Stimulated activated naive CD8-positive, alpha-beta T cell treated with anti-CD3 and anti-CD28 coated beads, Interleukin-15, Interleukin-2, amounts not matched to agents 100 ng/mL and 50 ng/mL, for 24 hours (primary cell): ENCODE data around the gene MYO1A.
A peak's percentile ranks its signal among the peaks of the same experiment; 100 is the strongest.

Experiments used
- H3K27ac Mint-ChIP-seq: one replicate; pipeline ENCODE4 v1.8.0; 2021; ENCODE audit warnings: mild to moderate bottlenecking, mixed read lengths
- H3K27me3 Mint-ChIP-seq: one replicate; pipeline ENCODE4 v1.8.0; 2021; ENCODE audit warnings: mixed read lengths
- H3K36me3 Mint-ChIP-seq: one replicate; pipeline ENCODE4 v1.8.0; 2021; ENCODE audit warnings: low read depth, mixed read lengths
- H3K4me1 Mint-ChIP-seq: one replicate; pipeline ENCODE4 v1.8.0; 2021; ENCODE audit warnings: low read depth, mixed read lengths
- H3K4me3 Mint-ChIP-seq: one replicate; pipeline ENCODE4 v1.8.0; 2021; ENCODE audit warnings: mild to moderate bottlenecking, mixed read lengths
- H3K9me3 Mint-ChIP-seq: one replicate; pipeline ENCODE4 v1.8.0; 2021; ENCODE audit warnings: mixed read lengths

The MYO1A gene

DNA sequence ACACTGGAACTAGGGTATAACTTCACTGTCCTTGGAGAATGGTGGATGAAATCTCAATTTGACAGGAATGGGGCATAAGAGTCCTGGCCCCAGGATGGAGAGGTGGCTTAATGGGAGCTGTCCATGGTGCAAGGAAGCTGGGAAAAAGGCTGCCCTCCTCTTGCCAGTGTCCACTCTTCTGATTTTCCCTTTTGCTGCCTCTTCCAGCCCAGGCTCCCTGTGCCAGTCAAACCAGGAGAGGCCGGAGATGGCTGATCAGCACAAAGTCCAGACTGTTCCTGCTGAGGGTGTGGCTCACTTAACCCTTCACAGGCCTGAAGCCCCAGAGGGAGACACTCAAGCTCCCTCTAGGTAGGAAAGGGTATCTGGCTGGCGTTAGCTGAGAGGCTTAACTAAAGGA lies at the start of gene MYO1A:
Gene MYO1A, minus strand, starts transcription at position 240 of the 400 bp plus-strand sequence. CDS start 1,806 bp downstream, outside the sequence.
- Mint-ChIP-seq H3K27ac (no peak within 1 kb of the TSS), H3K36me3 (peaks cover 16% of the 10 kb centered on the region), H3K4me1 (peaks cover 52% of the 10 kb centered on the region), H3K9me3 (no peaks in the 10 kb centered on the region), H3K27me3 (peaks cover 4% of the 10 kb centered on the region), H3K4me3 (no peak within 1 kb of the TSS)

DNA sequence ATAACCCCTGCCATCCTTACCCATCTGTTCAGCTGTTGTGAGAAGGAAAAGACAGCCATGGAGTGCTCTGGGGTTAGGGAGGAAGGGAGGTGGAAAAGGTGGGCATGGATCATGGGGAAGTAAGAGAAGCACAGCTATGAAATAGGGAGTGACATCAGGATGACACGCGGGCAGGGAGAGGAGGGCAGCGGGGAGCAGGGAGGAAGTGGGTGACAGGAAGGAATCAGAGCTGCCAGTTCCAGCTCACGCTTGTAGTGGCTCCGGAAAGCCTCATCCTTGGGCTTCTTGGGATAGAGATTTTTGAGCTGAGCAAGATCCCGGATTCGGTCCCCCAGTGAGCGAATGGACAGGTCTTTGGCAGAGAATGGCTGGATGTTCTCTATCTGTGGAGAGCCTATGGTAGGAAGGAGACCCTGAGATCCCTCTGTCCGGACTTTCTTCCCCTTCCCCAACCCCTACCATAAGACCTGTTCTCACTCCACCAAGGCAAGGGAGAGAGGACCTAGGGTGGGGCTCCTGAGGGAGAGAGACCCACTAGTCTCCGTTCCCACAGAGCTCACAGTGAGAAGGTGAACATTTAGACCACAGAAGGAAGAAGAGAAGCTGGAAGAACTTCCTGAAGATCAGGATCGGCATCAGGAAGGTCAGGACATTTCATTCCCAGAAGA lies 49.3 kb upstream of the MYO1A start:
- peaks cover 51% of the 10 kb centered on the region for H3K4me1 Mint-ChIP-seq
- peaks cover 74% of the 10 kb centered on the region for H3K36me3 Mint-ChIP-seq
- H3K27ac Mint-ChIP-seq, result peak overlapping the region; percentile 49
- H3K4me3 Mint-ChIP-seq, result no peak overlapping the region
- H3K9me3 Mint-ChIP-seq, result no peaks in the 10 kb centered on the region
- no peaks in the 10 kb centered on the region for H3K27me3 Mint-ChIP-seq

DNA sequence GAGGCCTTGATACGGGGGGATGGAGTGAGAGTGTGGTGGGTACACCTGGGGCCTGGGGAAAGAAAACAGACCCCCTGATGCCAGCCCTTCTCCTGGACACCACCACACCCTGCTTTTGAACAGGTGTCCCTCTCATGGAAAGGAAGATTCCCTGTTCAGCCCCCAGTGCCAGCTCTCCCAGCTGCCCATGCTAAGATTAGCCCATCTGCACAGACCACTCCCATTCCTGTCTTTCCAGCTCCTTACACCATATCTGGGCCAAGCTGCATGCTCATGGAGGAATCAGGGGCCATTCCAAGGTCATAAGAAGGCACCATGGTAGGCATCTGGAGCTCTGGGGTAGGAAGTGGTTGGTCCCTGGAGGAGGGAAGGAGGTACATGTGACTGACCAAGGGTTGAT lies 48.6 kb upstream of the MYO1A start:
- Mint-ChIP-seq H3K27me3 (no peaks in the 10 kb centered on the region), H3K36me3 (peaks cover 72% of the 10 kb centered on the region), H3K27ac (peak overlapping the region; percentile 49)

DNA sequence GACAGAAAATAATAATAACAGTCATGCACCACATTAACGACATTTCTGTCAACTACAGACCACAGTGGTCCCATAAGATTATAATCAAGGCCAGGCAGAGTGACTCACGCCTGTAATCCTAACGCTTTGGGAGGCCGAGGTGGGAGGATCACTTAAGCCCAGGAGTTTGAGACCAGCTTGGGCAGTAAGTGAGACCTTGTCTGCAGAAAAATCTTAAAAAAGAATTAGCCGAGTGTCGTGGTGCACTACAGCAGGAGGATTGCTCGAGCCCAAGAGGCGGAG lies 47.6 kb upstream of the MYO1A start:
- H3K9me3 Mint-ChIP-seq, result no peaks in the 10 kb centered on the region
- peaks cover 55% of the 10 kb centered on the region for H3K4me1 Mint-ChIP-seq
- H3K27ac Mint-ChIP-seq, result peak overlapping the region; percentile 68
- H3K27me3 Mint-ChIP-seq, result no peaks in the 10 kb centered on the region
- H3K4me3 Mint-ChIP-seq, result no peak overlapping the region
- peaks cover 80% of the 10 kb centered on the region for H3K36me3 Mint-ChIP-seq

More for the DNA sequence above, 48.6 kb upstream of the MYO1A start:
- no peaks in the 10 kb centered on the region for H3K9me3 Mint-ChIP-seq
- H3K4me1 Mint-ChIP-seq, result peaks cover 51% of the 10 kb centered on the region
- no peak overlapping the region for H3K4me3 Mint-ChIP-seq

DNA sequence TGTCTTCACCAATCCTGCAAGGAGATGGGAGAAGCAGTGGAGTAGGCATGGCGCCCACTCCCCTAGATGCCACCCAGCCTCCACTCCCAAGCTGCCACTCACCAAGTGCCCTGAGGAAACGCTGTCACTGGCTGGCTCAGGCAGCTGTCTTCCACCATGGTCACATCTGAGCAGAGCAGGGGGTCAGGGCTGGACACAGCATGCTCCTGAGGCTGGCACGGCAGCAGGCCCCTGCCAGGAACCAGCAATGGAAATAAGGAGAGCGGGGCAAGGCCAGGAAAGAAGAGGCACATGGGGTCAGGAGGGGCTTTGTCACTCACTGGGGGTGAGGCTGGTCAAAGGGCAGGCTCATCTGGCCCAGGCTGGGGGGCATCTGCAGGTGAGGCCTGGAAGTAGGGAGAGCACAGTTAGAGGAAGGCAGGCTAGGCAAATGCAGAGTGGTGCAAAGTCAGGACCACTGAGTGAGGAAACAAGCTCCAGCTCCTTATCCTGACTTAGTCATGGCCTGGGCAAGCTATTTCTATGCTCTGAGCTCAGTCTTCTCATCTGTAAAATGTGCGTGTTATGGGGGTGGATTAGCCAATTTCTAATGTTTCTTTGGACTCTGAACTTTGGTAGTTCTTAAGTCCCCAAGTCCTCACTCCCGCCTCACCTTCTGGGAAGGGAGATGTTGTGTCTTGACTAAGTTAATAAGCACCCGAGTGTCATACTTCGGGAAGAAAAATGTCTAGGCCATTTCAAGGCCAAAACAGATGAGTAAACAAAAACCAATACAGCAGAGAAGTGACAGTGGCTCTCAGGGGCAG lies 47.0 kb upstream of the MYO1A start:
- H3K4me3 Mint-ChIP-seq, result no peak overlapping the region
- no peaks in the 10 kb centered on the region for H3K9me3 Mint-ChIP-seq
- H3K27ac Mint-ChIP-seq, result peak overlapping the region; percentile 71
- peaks cover 78% of the 10 kb centered on the region for H3K36me3 Mint-ChIP-seq
- H3K4me1 Mint-ChIP-seq, result peaks cover 55% of the 10 kb centered on the region
- H3K27me3 Mint-ChIP-seq, result no peaks in the 10 kb centered on the region

DNA sequence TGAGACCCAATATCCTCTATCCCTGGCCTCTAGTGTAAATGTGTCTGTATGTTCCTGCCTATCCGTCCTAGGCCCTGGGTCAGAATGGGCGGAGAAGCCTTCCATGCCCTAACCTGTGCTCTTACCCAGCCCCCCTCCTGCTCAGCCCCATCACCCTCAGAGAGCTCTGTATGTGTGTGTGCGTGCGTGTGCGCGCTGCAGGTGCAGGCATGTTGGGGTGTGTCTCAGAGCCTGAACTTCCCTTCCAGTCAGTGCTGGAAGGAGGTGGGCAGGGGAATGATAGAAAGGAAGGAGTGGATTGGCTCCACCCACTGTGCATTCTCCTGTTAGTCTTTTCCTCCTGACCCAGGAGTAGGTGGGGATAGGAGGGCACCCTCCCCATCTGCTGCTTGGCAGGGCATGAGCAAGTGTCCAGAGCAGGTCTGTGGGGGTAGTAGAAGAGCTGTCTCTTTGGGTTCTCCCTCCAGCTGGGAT lies 46.2 kb upstream of the MYO1A start:
- H3K4me3 Mint-ChIP-seq, result no peak overlapping the region
- H3K27me3 Mint-ChIP-seq, result no peaks in the 10 kb centered on the region
- H3K9me3 Mint-ChIP-seq, result no peaks in the 10 kb centered on the region
- H3K4me1 Mint-ChIP-seq, result peaks cover 58% of the 10 kb centered on the region
- peak overlapping the region; percentile 95 for H3K27ac Mint-ChIP-seq
- H3K36me3 Mint-ChIP-seq, result peaks cover 78% of the 10 kb centered on the region

DNA sequence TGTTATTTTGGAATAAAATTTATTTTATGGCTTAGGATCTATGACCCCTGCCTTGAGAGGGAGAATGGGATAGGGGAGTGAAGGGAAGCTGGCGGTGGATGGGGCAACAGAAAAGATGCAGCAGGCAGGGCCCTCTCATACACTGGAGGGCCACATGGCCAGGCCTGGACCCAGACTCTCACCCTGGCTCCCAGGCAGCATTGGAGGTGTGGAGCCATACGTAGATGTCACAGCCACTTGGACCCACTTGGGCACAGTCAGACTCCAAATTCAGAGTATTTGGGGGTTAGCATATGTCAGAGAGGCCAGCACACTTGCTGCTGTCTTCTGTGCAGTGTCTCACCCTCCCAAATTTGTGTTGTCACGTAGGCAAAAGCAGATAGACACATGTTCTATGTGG lies 45.5 kb upstream of the MYO1A start:
- Mint-ChIP-seq H3K36me3 (peaks cover 84% of the 10 kb centered on the region), H3K4me1 (peaks cover 65% of the 10 kb centered on the region), H3K9me3 (no peaks in the 10 kb centered on the region), H3K27ac (peak overlapping the region; percentile 95), H3K27me3 (no peaks in the 10 kb centered on the region), H3K4me3 (no peak overlapping the region)

DNA sequence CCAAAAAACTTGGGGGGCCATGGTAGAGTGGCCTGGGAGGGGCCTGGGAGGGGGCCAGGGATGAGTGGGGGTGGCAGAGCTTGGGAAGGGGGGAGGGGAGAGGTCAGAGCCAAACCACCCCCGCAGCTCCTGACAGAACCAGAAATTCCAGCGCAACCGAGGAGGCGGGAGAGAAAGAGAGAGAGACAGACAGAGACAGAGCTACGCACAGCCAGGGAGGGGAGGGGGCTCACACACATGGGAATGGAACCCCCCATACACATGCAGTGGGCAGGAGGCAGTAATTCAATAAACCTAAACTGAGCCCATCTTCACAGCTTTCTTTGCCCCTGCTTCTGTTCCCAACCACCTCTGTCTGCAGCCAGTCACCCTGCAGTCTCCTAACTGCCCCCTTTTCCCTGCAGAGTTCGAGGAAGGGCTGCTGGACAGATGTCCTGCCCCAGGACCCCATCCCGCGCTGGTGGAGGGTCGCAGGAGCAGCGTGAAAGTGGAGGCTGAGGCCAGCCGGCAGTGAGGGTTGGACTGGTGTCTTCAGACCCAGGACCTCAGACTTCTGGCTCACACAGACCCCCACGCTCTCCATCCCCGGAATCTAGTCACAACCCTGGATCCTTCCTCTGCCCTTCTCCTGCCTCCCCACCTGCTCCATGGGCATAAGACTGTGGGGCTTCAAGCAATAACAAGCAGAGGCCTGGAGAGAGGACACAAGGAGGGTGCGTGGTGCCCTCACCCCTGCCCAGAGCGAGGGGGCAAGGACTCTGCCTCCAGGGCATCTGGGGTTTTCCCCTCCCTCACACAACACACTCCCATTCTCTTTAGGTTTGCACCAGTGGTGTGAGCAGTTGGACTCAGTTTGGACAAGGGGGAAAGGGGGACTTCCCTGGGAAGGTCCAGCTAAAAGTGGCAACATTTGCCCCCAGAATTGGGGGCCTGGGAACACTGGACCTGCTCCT lies 44.6 kb upstream of the MYO1A start:
- Mint-ChIP-seq H3K27ac (peak overlapping the region; percentile 95), H3K27me3 (no peaks in the 10 kb centered on the region), H3K4me1 (peaks cover 67% of the 10 kb centered on the region), H3K9me3 (no peaks in the 10 kb centered on the region), H3K36me3 (peaks cover 82% of the 10 kb centered on the region), H3K4me3 (peak overlapping the region; percentile 32)

DNA sequence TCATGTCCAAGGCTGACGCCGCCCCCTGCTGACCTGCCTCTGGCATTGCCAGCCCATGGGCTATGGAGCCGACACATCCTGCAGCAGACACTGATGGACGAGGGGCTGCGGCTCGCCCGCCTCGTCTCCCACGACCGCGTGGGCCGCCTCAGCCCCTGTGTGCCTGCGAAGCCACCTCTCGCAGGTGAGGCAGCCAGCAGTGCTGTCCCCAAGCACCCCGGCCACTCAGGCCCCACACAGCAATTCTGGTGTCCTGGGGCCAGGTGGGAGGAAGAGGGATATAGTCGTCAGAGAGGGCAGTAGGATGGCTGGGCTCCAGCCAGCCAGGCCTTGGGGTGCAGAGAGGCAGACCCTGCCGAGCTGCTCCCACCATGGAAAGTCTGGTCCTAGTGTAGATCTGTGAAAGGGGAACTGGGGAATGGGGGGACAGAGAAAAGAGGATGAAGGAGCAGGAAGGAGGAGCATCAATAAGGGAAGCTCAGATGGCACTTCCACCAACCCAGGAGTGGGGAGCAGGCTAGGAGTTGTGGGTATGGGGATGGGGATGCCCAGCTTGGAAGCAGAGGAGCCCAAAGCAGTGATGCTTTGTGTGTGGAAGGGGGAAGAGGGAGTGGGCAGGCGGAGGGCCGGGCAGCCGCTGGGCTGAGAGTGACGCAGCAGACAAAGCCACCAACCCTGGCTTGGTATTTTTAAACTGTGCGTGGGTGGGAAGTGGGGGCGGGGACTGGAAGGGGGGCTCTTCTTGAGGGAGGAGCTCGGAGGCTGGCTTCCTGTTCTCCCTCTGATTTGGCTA lies 43.7 kb upstream of the MYO1A start:
- no peaks in the 10 kb centered on the region for H3K27me3 Mint-ChIP-seq
- peak overlapping the region; percentile 75 for H3K4me3 Mint-ChIP-seq
- H3K36me3 Mint-ChIP-seq, result peaks cover 73% of the 10 kb centered on the region
- peak overlapping the region; percentile 95 for H3K27ac Mint-ChIP-seq
- H3K9me3 Mint-ChIP-seq, result no peaks in the 10 kb centered on the region
- H3K4me1 Mint-ChIP-seq, result peaks cover 67% of the 10 kb centered on the region

DNA sequence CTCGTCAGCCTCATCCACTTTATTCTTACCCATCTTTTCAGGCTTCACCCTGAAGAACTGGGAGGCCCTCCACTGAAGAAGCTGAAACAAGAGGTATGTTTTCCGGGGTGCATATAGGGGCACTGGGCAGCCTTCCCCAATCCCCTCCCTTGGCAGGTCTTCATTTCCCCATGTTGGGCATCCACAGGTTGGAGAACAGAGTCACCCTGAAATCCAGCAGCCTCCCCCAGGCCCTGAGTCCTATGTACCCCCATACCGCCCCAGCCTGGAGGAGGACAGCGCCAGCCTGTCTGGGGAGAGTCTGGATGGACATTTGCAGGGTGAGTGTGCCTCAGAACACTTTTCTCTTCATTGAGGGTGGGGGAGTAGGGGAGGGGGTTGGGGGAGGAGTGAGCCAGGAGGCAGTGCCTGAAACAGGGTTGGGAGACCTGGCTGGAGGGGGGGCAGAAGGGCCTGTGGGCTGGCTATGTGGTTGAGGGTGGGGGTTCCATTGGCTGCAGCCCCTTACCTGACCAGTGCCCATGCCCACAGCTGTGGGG lies 43.0 kb upstream of the MYO1A start:
- Mint-ChIP-seq H3K27me3 (no peaks in the 10 kb centered on the region), H3K4me1 (peaks cover 70% of the 10 kb centered on the region), H3K36me3 (peaks cover 66% of the 10 kb centered on the region), H3K27ac (peak overlapping the region; percentile 95), H3K9me3 (no peaks in the 10 kb centered on the region), H3K4me3 (peak overlapping the region; percentile 75)

DNA sequence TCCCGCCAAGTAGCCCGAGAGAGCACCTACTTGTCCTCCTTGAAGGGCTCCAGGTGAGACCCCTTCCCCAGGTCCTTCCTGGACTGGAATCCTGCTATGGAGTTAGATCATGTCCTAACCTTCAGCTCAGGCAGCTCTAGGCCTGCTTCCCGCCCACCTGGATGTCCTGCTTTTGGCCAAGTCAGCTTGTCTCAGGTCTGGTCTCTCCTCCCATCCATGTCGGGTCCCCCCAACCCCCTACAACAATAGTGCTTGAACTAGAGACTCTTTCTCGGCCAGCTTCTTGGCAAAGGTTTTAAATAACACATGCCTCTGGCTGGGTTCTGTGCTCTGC lies 42.6 kb upstream of the MYO1A start:
- peaks cover 71% of the 10 kb centered on the region for H3K4me1 Mint-ChIP-seq
- peak overlapping the region; percentile 60 for H3K27ac Mint-ChIP-seq
- no peaks in the 10 kb centered on the region for H3K9me3 Mint-ChIP-seq
- no peaks in the 10 kb centered on the region for H3K27me3 Mint-ChIP-seq
- H3K4me3 Mint-ChIP-seq, result peak overlapping the region; percentile 75
- H3K36me3 Mint-ChIP-seq, result peaks cover 63% of the 10 kb centered on the region

DNA sequence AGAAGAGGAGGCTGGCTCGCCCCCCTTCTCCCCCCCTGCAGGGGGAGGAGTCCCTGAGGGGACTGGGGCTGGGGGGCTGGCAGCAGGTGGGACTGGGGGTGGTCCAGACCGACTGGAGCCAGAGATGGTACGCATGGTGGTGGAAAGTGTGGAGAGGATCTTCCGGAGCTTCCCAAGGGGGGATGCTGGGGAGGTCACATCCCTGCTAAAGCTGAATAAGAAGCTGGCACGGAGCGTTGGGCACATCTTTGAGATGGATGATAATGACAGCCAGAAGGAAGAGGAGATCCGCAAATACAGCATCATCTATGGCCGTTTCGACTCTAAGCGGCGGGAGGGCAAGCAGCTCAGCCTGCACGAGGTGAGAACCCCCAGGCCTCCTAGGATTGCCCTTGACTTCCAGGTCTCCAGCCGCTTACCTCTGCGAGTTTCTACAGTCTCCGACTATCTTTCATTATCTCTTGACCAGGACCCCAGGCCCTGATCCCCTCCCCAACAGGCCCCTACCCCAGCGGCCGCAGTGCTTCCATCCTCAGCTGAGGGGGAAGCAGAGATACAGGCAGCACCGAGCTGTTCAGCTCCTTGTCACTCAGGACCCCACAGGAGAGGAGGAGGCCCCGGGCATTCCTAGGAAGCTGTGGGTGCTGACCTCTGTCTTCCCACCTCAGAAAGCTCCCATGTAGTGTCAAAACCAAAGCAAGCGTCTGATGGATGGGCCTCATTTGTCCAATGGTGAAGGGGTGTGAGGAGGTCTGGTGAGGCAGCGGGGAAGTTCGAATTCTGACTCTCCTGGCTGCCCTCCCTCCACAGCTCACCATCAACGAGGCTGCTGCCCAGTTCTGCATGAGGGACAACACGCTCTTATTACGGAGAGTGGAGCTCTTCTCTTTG lies 42.0 kb upstream of the MYO1A start:
- peak overlapping the region; percentile 75 for H3K4me3 Mint-ChIP-seq
- H3K9me3 Mint-ChIP-seq, result no peaks in the 10 kb centered on the region
- H3K27ac Mint-ChIP-seq, result peak overlapping the region; percentile 75
- H3K36me3 Mint-ChIP-seq, result peaks cover 58% of the 10 kb centered on the region
- H3K27me3 Mint-ChIP-seq, result no peaks in the 10 kb centered on the region
- H3K4me1 Mint-ChIP-seq, result peaks cover 71% of the 10 kb centered on the region

DNA sequence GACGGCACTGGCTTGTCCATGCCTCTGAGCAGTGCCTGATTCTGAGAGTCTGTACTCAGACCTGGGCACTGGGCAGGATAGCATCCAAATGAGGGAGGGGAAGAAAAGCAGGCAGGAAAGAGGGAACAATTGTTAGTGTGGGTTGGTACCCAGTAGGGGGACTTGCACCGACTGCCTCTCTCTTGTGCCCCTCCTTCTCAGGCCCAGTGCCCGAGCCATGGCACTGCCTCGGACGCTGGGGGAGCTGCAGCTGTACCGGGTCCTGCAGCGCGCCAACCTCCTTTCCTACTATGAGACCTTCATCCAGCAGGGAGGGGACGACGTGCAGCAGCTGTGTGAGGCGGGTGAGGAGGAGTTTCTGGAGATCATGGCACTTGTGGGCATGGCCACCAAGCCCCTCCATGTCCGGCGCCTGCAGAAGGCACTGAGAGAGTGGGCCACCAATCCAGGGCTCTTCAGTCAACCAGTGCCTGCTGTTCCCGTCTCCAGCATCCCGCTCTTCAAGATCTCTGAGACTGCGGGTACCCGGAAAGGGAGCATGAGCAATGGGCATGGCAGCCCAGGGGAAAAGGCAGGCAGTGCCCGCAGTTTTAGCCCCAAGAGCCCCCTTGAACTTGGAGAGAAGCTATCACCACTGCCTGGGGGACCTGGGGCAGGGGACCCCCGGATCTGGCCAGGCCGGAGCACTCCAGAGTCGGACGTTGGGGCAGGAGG lies 41.2 kb upstream of the MYO1A start:
- Mint-ChIP-seq H3K36me3 (peaks cover 51% of the 10 kb centered on the region), H3K27me3 (no peaks in the 10 kb centered on the region), H3K27ac (peak overlapping the region; percentile 75), H3K4me1 (peaks cover 74% of the 10 kb centered on the region), H3K4me3 (peak overlapping the region; percentile 93), H3K9me3 (no peaks in the 10 kb centered on the region)
